ENCODE measurements around the gene USP15.
"Not testable (repeated sequence)": the region's sequence is repeated elsewhere in the genome, so short reads cannot be mapped to it uniquely, and the experiment has no call there.

DNA sequence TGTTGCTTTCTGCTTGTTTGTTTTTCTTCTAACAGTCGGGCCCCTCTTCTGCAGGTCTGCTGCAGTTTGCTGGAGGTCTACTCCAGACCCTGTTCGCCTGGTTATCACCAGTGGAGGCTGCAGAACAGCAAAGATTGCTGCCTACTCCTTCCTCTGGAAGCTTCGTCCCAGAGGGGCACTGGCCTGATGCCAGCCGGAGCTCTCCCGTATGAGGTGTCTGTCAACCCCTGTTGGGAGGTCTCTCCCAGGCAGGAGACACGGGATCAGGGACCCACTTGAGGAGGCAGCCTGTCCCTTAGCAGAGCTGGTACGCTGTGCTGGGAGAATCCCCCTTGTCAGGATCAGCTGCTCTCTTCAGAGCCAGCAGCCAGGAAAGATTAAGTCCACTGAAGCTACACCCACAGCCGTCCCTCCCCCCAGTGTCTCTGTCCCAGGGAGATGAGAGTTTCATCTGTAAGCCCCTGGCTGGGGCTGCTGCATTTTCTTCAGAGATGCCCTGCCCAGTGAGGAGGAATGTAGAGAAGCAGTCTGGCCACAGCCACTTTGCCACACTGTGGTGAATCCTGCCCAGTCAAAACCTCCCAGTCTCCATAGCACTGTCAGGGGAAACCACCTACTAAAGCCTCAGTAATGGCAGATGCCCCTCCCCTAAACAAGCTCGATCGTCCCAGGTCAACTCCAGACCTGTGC lies 82.6 kb downstream of the USP15 start:
- not testable (repeated sequence) for TF ChIP-seq POLR2A (IDR thresholded peaks at IDR 0.05; ENCODE audit: low read depth, low read length); MXI1 (IDR thresholded peaks at IDR 0.05; ENCODE audit: borderline replicate concordance, low read depth, low read length); CEBPB (IDR thresholded peaks at IDR 0.05; ENCODE audit: low read depth, low read length); RFX5 (IDR thresholded peaks at IDR 0.05; ENCODE audit: low read depth, low read length); RCOR1 (IDR thresholded peaks at IDR 0.05; ENCODE audit: insufficient replicate concordance, low read length); BHLHE40 (IDR thresholded peaks at IDR 0.05; ENCODE audit: low read depth, low read length); RAD21 (IDR thresholded peaks at IDR 0.05; ENCODE audit: low read length); MAZ (IDR thresholded peaks at IDR 0.05; ENCODE audit: borderline replicate concordance, low read depth, low read length); SMC3 (IDR thresholded peaks at IDR 0.05; ENCODE audit: low read depth, low read length); NFE2L2 (IDR thresholded peaks at IDR 0.05; ENCODE audit: low read depth, low read length); MAFK (IDR thresholded peaks at IDR 0.05; ENCODE audit: low read depth, low read length)
- TF ChIP-seq, protein P1, sequence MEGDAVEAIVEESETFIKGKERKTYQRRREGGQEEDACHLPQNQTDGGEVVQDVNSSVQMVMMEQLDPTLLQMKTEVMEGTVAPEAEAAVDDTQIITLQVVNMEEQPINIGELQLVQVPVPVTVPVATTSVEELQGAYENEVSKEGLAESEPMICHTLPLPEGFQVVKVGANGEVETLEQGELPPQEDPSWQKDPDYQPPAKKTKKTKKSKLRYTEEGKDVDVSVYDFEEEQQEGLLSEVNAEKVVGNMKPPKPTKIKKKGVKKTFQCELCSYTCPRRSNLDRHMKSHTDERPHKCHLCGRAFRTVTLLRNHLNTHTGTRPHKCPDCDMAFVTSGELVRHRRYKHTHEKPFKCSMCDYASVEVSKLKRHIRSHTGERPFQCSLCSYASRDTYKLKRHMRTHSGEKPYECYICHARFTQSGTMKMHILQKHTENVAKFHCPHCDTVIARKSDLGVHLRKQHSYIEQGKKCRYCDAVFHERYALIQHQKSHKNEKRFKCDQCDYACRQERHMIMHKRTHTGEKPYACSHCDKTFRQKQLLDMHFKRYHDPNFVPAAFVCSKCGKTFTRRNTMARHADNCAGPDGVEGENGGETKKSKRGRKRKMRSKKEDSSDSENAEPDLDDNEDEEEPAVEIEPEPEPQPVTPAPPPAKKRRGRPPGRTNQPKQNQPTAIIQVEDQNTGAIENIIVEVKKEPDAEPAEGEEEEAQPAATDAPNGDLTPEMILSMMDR (conservative IDR thresholded peaks at IDR 0.05; ENCODE audit: low read depth, low read length), result not testable (repeated sequence)
- TF ChIP-seq, protein P2, sequence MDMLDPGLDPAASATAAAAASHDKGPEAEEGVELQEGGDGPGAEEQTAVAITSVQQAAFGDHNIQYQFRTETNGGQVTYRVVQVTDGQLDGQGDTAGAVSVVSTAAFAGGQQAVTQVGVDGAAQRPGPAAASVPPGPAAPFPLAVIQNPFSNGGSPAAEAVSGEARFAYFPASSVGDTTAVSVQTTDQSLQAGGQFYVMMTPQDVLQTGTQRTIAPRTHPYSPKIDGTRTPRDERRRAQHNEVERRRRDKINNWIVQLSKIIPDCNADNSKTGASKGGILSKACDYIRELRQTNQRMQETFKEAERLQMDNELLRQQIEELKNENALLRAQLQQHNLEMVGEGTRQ (IDR thresholded peaks at IDR 0.05; ENCODE audit: low read depth, low read length), result not testable (repeated sequence)
- TF ChIP-seq, protein P3, sequence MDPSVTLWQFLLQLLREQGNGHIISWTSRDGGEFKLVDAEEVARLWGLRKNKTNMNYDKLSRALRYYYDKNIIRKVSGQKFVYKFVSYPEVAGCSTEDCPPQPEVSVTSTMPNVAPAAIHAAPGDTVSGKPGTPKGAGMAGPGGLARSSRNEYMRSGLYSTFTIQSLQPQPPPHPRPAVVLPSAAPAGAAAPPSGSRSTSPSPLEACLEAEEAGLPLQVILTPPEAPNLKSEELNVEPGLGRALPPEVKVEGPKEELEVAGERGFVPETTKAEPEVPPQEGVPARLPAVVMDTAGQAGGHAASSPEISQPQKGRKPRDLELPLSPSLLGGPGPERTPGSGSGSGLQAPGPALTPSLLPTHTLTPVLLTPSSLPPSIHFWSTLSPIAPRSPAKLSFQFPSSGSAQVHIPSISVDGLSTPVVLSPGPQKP (IDR thresholded peaks at IDR 0.05; ENCODE audit: borderline replicate concordance, low read depth, low read length), result not testable (repeated sequence)

Measured in IMR-90 (cell line).